Stomach smooth muscle (tissue), 2 donors: ENCODE data around the gene GTF2A1.
"Not testable (repeated sequence)": the region's sequence is repeated elsewhere in the genome, so short reads cannot be mapped to it uniquely, and the experiment has no call there.

ENCODE experiments used
- H3K27ac ChIP-seq: one replicate; pipeline ENCODE4 v1.7.0; 2013; ENCODE audit warnings: mild to moderate bottlenecking, low read length, inconsistent platforms
- H3K27me3 ChIP-seq, 2 donors: one replicate each; pipeline ENCODE4 v1.7.0; 2013; ENCODE audit warnings: low read length in 2 of 2; ENCODE audit not compliant: insufficient read depth in 2 of 2, control insufficient read depth in 1 of 2
- H3K36me3 ChIP-seq, 2 donors: one replicate each; pipeline ENCODE4 v1.7.0; 2013; ENCODE audit warnings: low read length in 2 of 2; ENCODE audit not compliant: control insufficient read depth in 2 of 2, insufficient read depth in 2 of 2
- H3K4me1 ChIP-seq: one replicate; pipeline ENCODE4 v1.7.0; 2013; ENCODE audit warnings: low read length; ENCODE audit not compliant: control insufficient read depth, insufficient read depth
- H3K4me3 ChIP-seq, 2 donors: one replicate each; pipeline ENCODE4 v1.7.0; 2013; ENCODE audit warnings: low read length in 2 of 2
- H3K9ac ChIP-seq, 2 donors: one replicate each; pipeline ENCODE4 v1.7.0; 2013; ENCODE audit warnings: low read length in 2 of 2, mild to moderate bottlenecking in 1 of 2
- H3K9me3 ChIP-seq, 2 donors: one replicate each; pipeline ENCODE4 v1.7.0; 2013; ENCODE audit warnings: low read length in 2 of 2; ENCODE audit not compliant: control insufficient read depth in 2 of 2
- donor health status: healthy.
- donor health status: Pancreatic carcinoma.

GTF2A1 gene

GRCh38 chr14:81252278-81252677, 31.5 kb upstream of the GTF2A1 start:
- H3K36me3 ChIP-seq: no peaks in the 10 kb centered on the region
- no peaks in the 10 kb centered on the region for H3K9me3 ChIP-seq
- no peak overlapping the region for H3K9ac ChIP-seq
- no peak overlapping the region for H3K4me3 ChIP-seq
- H3K27me3 ChIP-seq: no peaks in the 10 kb centered on the region
- no peaks in the 10 kb centered on the region for H3K4me1 ChIP-seq
- no peak overlapping the region for H3K27ac ChIP-seq

- Histone ChIP-seq H3K36me3 (no peaks in the 10 kb centered on the region), H3K4me1 (no peaks in the 10 kb centered on the region), H3K9me3 (no peaks in the 10 kb centered on the region), H3K9ac (no peak overlapping the region), H3K27me3 (no peaks in the 10 kb centered on the region), H3K27ac (no peak overlapping the region), H3K4me3 (no peak overlapping the region)
Measured at GRCh38 chr14:81247271-81247766, 26.6 kb upstream of the GTF2A1 start.

DNA sequence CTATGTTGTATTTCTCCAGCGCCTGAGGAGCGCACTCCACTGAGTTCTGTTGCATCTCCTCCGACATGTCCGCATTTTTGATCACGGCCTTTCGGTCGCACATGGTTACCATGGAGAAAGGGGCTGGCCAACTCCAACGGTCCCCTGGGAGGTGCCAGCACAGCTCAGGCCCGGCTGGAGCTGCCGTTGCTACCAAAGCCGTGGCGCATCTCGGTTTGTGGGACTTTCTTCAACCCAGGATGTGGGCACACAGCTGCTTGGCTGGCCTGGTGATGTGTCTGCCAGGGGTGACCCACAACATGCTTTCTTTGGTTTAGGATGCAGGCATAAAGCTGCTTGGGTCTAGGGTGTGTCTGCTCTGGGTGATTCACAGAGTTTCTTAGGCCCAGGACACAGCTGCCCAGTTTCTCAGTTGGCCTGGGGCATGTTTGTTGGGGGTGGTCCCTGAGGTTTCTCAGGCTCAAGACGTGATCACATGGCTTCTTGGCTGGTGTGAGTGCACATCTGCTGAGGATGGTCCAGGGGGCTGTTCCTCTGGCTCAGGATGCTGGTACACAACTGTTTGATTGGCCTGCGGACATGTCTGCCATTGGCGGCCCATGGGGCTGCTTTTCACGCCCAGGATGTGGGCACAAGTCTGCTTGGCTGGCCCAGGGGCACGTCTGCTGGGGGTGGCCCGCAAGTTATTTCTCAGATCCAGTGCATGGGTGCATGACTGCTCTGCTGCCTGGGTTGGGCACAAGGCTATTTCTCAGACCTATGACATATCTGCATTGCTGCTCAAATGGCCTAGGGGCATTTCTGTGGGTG, 25.9 kb upstream of the GTF2A1 start:
- Histone ChIP-seq H3K9me3 (no peaks in the 10 kb centered on the region), H3K4me3 (no peak overlapping the region), H3K9ac (no peak overlapping the region), H3K4me1 (no peaks in the 10 kb centered on the region), H3K27me3 (no peaks in the 10 kb centered on the region), H3K27ac (no peak overlapping the region), H3K36me3 (no peaks in the 10 kb centered on the region)

DNA sequence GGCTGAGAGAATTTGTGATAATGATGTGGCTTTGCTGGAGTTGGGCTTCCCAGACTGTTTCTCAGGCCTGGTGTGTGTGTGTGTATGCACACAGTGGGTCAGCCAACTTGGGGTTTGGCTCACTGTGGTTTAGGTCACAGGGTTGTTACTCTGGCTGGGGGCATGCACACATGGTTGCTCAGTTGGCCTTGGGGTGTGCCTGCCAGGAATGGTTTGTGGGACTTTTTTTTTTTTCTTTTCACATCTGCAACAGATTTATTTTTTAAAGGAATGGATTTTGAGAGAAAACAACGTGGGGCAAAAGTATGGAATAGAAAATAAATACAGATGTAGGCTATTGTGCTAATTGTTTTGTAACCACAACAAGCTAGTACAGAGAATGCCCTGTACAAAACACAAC, 25.0 kb upstream of the GTF2A1 start:
- Histone ChIP-seq H3K9me3 (no peaks in the 10 kb centered on the region), H3K36me3 (no peaks in the 10 kb centered on the region), H3K9ac (no peak overlapping the region), H3K4me1 (no peaks in the 10 kb centered on the region), H3K27me3 (no peaks in the 10 kb centered on the region), H3K4me3 (no peak overlapping the region), H3K27ac (no peak overlapping the region)

DNA sequence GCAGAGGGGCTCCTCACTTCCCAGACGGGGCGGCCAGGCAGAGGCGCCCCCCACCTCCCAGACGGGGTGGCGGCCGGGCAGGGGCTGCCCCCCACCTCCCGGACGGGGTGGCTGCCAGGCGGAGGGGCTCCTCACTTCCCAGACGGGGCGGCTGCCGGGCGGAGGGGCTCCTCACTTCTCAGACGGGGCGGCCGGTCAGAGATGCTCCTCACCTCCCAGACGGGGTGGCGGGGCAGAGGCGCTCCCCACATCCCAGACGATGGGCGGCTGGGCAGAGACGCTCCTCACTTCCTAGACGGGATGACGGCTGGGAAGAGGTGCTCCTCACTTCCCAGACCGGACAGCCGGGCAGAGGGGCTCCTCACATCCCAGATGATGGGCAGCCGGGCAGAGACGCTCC, 23.7 kb upstream of the GTF2A1 start:
- not testable (repeated sequence) for H3K36me3 ChIP-seq, H3K9ac ChIP-seq, H3K27ac ChIP-seq, H3K4me1 ChIP-seq, H3K9me3 ChIP-seq, H3K27me3 ChIP-seq, H3K4me3 ChIP-seq

DNA sequence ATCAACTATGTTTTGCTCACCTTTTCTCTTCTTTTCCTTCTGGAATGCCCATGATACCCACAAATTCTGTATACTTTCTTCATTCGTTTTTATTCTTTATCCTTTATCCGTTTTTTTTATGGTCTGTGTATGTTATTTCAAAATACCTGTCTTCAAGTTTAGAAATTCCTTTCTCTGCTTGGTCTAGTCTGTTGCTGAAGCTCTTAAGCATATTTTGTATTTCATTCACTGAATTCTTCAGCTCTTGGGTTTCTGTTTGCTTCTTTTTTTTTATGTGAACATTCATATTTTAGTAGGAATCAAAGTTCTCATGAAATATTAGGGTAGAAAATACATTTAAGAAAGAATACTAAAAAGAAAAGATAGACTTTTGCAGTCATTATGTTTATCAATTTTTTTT, 22.7 kb upstream of the GTF2A1 start:
- H3K9me3 ChIP-seq: no peaks in the 10 kb centered on the region
- no peaks in the 10 kb centered on the region for H3K4me1 ChIP-seq
- H3K4me3 ChIP-seq: no peak overlapping the region
- H3K36me3 ChIP-seq: no peaks in the 10 kb centered on the region
- no peaks in the 10 kb centered on the region for H3K27me3 ChIP-seq
- H3K27ac ChIP-seq: no peak overlapping the region
- no peak overlapping the region for H3K9ac ChIP-seq

DNA sequence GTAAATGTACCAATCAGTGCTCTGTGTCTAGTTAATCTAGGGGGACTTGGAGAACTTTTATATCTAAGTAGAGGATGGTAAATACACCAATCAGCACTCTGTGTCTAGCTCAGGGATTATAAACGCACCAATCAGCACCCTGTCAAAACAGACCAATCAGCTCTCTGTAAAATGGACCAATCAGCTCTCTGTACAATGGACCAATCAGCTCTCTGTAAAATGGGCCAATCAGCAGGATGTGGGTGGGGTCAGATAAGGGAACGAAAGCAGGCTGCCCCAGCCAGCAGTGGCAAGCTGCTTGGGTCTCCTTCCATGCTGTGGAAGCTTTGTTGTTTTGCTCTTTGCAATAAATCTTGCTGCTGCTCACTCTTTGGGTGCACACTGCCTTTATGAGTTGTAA, 16.1 kb upstream of the GTF2A1 start:
- not testable (repeated sequence) for H3K4me3 ChIP-seq, H3K36me3 ChIP-seq, H3K27me3 ChIP-seq, H3K4me1 ChIP-seq, H3K9ac ChIP-seq, H3K9me3 ChIP-seq, H3K27ac ChIP-seq

DNA sequence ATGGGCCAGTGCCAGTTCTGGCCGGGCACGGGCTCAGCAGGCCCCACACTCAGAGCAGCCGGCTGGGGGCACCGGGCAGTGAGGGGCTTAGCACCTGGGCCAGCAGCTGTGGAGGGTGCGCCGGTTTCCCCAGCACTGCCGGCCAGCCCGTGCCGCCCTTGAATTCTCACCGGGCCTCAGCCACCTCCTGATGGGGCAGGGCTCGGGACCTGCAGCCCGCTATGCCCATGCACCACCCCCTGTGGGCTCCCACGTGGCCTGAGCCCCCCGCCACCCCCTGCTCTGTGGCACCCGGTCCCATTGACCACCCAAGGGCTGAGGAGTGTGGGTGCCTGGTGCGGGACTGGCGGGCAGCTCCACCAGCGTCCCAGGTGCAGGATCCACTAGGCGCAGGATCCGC, 15.4 kb upstream of the GTF2A1 start:
- Histone ChIP-seq H3K27ac (no peak overlapping the region), H3K4me1 (no peaks in the 10 kb centered on the region), H3K9me3 (no peaks in the 10 kb centered on the region), H3K4me3 (no peak overlapping the region), H3K9ac (no peak overlapping the region), H3K27me3 (no peaks in the 10 kb centered on the region), H3K36me3 (no peaks in the 10 kb centered on the region)

DNA sequence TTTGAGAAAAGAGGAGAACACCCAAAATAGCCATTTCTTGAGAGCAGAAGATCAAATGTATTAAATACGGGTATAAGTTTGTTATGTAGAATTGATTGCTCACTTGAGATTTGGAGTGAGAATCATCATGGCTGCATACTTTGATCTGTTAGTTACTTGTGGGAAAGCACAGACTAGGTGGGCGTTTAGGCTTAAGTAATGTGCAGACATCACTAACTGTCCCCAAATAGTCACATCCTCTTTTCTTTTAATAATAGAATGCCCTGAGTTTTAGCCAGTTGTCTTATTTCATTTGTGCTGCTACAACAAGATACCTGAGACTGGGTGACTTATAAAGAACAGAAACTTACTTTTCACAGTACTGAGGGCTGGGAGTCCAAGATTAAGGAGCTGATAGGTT, 14.3 kb upstream of the GTF2A1 start:
- H3K4me3 ChIP-seq: no peak overlapping the region
- no peak overlapping the region for H3K27ac ChIP-seq
- H3K36me3 ChIP-seq: no peaks in the 10 kb centered on the region
- no peak overlapping the region for H3K9ac ChIP-seq
- H3K27me3 ChIP-seq: no peaks in the 10 kb centered on the region
- no peaks in the 10 kb centered on the region for H3K4me1 ChIP-seq
- no peaks in the 10 kb centered on the region for H3K9me3 ChIP-seq

DNA sequence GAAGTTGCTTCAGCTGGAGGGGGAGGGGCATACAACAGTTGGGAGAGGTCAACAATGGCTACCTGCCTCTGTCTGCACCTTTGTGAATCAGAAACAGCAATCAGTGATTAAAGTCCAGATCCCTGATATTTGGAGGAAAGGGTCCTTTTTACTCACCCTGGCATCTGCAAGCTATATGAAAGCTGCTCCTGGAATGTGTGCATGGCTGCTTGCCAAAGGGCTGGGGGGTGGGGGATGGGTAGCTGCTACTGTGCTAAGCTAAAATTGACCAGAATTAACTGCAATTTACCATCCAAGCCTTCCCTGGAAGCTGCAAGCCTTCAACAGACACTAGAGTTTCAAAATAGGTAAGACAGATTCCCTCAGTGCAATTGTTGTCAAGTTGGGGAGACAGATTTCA, 13.5 kb upstream of the GTF2A1 start:
- Histone ChIP-seq H3K9ac (no peak overlapping the region), H3K27ac (no peak overlapping the region), H3K4me1 (no peaks in the 10 kb centered on the region), H3K36me3 (no peaks in the 10 kb centered on the region), H3K27me3 (no peaks in the 10 kb centered on the region), H3K9me3 (no peaks in the 10 kb centered on the region), H3K4me3 (no peak overlapping the region)

GRCh38 chr14:81233615-81234014, 12.9 kb upstream of the GTF2A1 start:
- Histone ChIP-seq H3K9me3 (no peaks in the 10 kb centered on the region), H3K27me3 (no peaks in the 10 kb centered on the region), H3K27ac (no peak overlapping the region), H3K9ac (no peak overlapping the region), H3K4me3 (no peak overlapping the region), H3K4me1 (no peaks in the 10 kb centered on the region), H3K36me3 (no peaks in the 10 kb centered on the region)
